Endothelial cell of umbilical vein (primary cell): Measurements from ENCODE around the gene IER5. TPM values are rescaled to one million over a fixed set of nuclear protein-coding genes. Genes with fewer than 3 reads are reported as not detected.
A peak's percentile ranks its signal among the peaks of the same experiment; 100 is the strongest.

Experiments used
- BruUV-seq: library from RNA; stranded (reverse); fragments of 400-500 nt; replicated peaks from 2 replicates; lab custom pipeline; 2021; lab: Mats Ljungman, UMichigan
- CTCF ChIA-PET: fragments of 300-600, 350-600 bp; sonication (Branson Sonifier 250); formaldehyde crosslinking; loops from one replicate; lab custom pipeline; 2021; ENCODE audit warnings: antibody characterized with exemption, inconsistent platforms; lab: Charles Lee
- POLR2A ChIA-PET: fragments of 300-600, 350-600 bp; sonication (Branson Sonifier 250); formaldehyde crosslinking; loops from one replicate; lab custom pipeline; 2021; ENCODE audit warnings: antibody characterized with exemption, inconsistent platforms; lab: Charles Lee
- DNase-seq: peaks from one replicate; pipeline ENCODE4 v3.0.0-alpha.2; 2011; ENCODE audit warnings: low read depth, low spot score
- FAIRE-seq: peaks from 2 replicates; lab custom pipeline; 2011; peaks lifted over from hg19 to GRCh38; lab: Jason Lieb, UNC
- H2AFZ ChIP-seq: 2 replicates; pipeline ENCODE4 v1.6.0; 2012; ENCODE audit warnings: low read depth, low read length, control low read depth, inconsistent platforms
- H3K27ac ChIP-seq: 2 replicates; pipeline ENCODE4 v1.5.1; 2011; ENCODE audit warnings: low read depth, mild to moderate bottlenecking, control low read depth, low read length, moderate library complexity; ENCODE audit not compliant: insufficient read depth
- H3K27me3 ChIP-seq, 2 experiments: 2 replicates each; pipeline versions ENCODE4 v1.6.0 to v1.6.1; 2011; ENCODE audit warnings: low read length in 2 of 2, mixed read lengths in 1 of 2; ENCODE audit not compliant: control insufficient read depth in 2 of 2, insufficient read depth in 2 of 2
- H3K36me3 ChIP-seq, 2 experiments: 2 replicates in 1 of 2; 3 replicates in 1 of 2; pipeline ENCODE4 v1.5.1; 2011; ENCODE audit warnings: low read length in 2 of 2, mild to moderate bottlenecking in 1 of 2, moderate library complexity in 1 of 2; ENCODE audit not compliant: control insufficient read depth in 2 of 2, insufficient read depth in 2 of 2; ENCODE audit errors: extremely low read depth in 1 of 2
- H3K4me1 ChIP-seq: 3 replicates; pipeline ENCODE4 v1.5.1; 2011; ENCODE audit warnings: mild to moderate bottlenecking, low read length; ENCODE audit not compliant: control insufficient read depth, insufficient read depth; ENCODE audit errors: extremely low read depth
- H3K4me2 ChIP-seq: 2 replicates; pipeline ENCODE4 v1.6.1; 2011; ENCODE audit warnings: low read length, control low read depth, mixed read lengths; ENCODE audit not compliant: insufficient read depth
- H3K4me3 ChIP-seq, 3 experiments: fragments of 200-600 bp in 1 of 3; sonication (generic), shearing (Covaris generic) in 1 of 3; replicated peaks in 1 of 3; 2 replicates each; pipeline ENCODE4 v1.5.1; 2011 to 2016; ENCODE audit warnings: control low read depth in 3 of 3, low read length in 3 of 3, mild to moderate bottlenecking in 2 of 3, inconsistent platforms in 1 of 3, low read depth in 1 of 3, moderate library complexity in 1 of 3; ENCODE audit not compliant: insufficient read depth in 1 of 3
- H3K79me2 ChIP-seq: 2 replicates; pipeline ENCODE4 v1.6.0; 2012; ENCODE audit warnings: low read length, inconsistent platforms; ENCODE audit not compliant: control insufficient read depth, insufficient read depth
- H3K9ac ChIP-seq: replicated peaks from 2 replicates; pipeline ENCODE3; 2011; ENCODE audit warnings: low read length, control low read depth; ENCODE audit not compliant: insufficient read depth; ENCODE audit errors: extremely low read depth
- H3K9me1 ChIP-seq: replicated peaks from 3 replicates; pipeline ENCODE4 v1.6.0; 2011; ENCODE audit warnings: mild to moderate bottlenecking, low read length; ENCODE audit not compliant: control insufficient read depth, insufficient read depth; ENCODE audit errors: extremely low read depth
- H3K9me3 ChIP-seq: replicated peaks from 2 replicates; pipeline ENCODE4 v1.5.1; 2012; ENCODE audit warnings: low read length, inconsistent platforms; ENCODE audit not compliant: control insufficient read depth, insufficient read depth
- H4K20me1 ChIP-seq: replicated peaks from 2 replicates; pipeline ENCODE3; 2011; ENCODE audit warnings: mild to moderate bottlenecking, low read length; ENCODE audit not compliant: control insufficient read depth, insufficient read depth; ENCODE audit errors: extremely low read depth
- FOS ChIP-seq: IDR thresholded peaks from 2 replicates; pipeline ENCODE4 v1.6.1; 2011; ENCODE audit warnings: mild to moderate bottlenecking, low read length, moderate library complexity, borderline replicate concordance; ENCODE audit not compliant: insufficient read depth
- JUN ChIP-seq: IDR thresholded peaks from 2 replicates; pipeline ENCODE4 v1.6.1; 2011; ENCODE audit warnings: borderline replicate concordance, low read depth; ENCODE audit not compliant: insufficient read length, insufficient read depth
- MYC ChIP-seq: IDR thresholded peaks from one replicate; pipeline ENCODE4 v1.6.1; 2011; ENCODE audit warnings: mild to moderate bottlenecking, low read depth, low read length
- POLR2AphosphoS5 ChIP-seq: IDR thresholded peaks from 2 replicates; pipeline ENCODE4 v1.6.1; 2012; ENCODE audit warnings: low read depth, mild to moderate bottlenecking, control low read depth, low read length, moderate library complexity; ENCODE audit not compliant: insufficient read depth
- dilution Hi-C: fragments of 300-500 bp; cut with MboI; formaldehyde crosslinking; loops from one replicate; pipeline ENCODE4 v1.15.0; 2019; ENCODE audit warnings: low sequenced_read_pairs; ENCODE audit not compliant: extremely low pct_ligation_motif_present
- intact Hi-C: fragments of 100-400 bp; cut with micrococcal nuclease; formaldehyde crosslinking; loops from one replicate; pipeline ENCODE4 v1.10.0; 2022
- polyA plus RNA-seq, 4 experiments: library from polyadenylated mRNA; depleted of rRNA in 3 of 4; stranded (reverse) in 3 of 4; unstranded in 1 of 4; fragments of >200 nt; gene quantifications; 2 replicates each; pipeline versions ENCODE4 v1.2.1 to v1.2.3, GENCODE V29; 2011 to 2012; ENCODE audit warnings: missing spikeins in 1 of 4
- total RNA-seq: library from RNA; stranded (reverse); gene quantifications from 2 replicates; pipeline ENCODE4 v1.2.3, GENCODE V29; 2021
- TF ChIP-seq, protein P1 (sequence below): IDR thresholded peaks from 2 replicates; pipeline ENCODE4 v1.6.1; 2011; ENCODE audit not compliant: insufficient read depth, insufficient read length
- TF ChIP-seq, protein P2 (sequence below), 2 donors: IDR thresholded peaks; 1 replicate in 1 of 2; 2 replicates in 1 of 2; pipeline ENCODE4 v1.5.1; 2011; ENCODE audit warnings: low read length in 2 of 2, mild to moderate bottlenecking in 2 of 2, moderate library complexity in 2 of 2, control low read depth in 1 of 2, inconsistent platforms in 1 of 2, low read depth in 1 of 2; ENCODE audit not compliant: insufficient read depth in 1 of 2; ENCODE audit errors: extremely low read depth in 1 of 2

Gene IER5
- total and polyA plus RNA-seq, 2 donors (not counting 3 experiments of a cell fraction or from before 2014, with no cell fraction given): 6.6 to 14.4 TPM

GRCh38 chr1:181081395-181081794 is 7.1 kb upstream of the IER5 start:
- no peak overlapping the region for H2AFZ ChIP-seq
- H3K27me3 ChIP-seq: peaks cover 7 to 17% of the 10 kb centered on the region in 2 experiments
- H3K9ac ChIP-seq: no peak overlapping the region
- intact Hi-C loops (loop anchor here (10.0 kb wide), 1 partner anchor 447 kb away; the partner anchor contains the start of gene XPR1), dilution Hi-C loops (no loop called here)
- FAIRE-seq: no peak
- ChIA-PET CTCF (interaction anchor here (1.0 to 3.2 kb wide), 4 partner anchors 24 to 200 kb away, joined by 3 to 35 read pairs (median 4); no protein-coding TSS in a partner anchor), POLR2A (no interaction called here)
- H3K4me3 ChIP-seq: no peak overlapping the region
- H4K20me1 ChIP-seq: no peaks in the 10 kb centered on the region
- no TSS peak for BruUV-seq
- H3K9me3 ChIP-seq: no peaks in the 10 kb centered on the region
- no peak for TF ChIP-seq JUN
- no peak for TF ChIP-seq POLR2AphosphoS5
- no peaks in the 10 kb centered on the region for H3K4me1 ChIP-seq
- no peak overlapping the region for H3K27ac ChIP-seq
- H3K9me1 ChIP-seq: no peaks in the 10 kb centered on the region
- H3K79me2 ChIP-seq: no peaks in the 10 kb centered on the region
- no peaks in the 10 kb centered on the region for H3K36me3 ChIP-seq
- no peak overlapping the region for H3K4me2 ChIP-seq
- no peak for DNase-seq

GRCh38 chr1:181083842-181084605 is 4.5 kb upstream of the IER5 start:
- peaks cover 3% of the 10 kb centered on the region for H3K4me1 ChIP-seq
- no peak overlapping the region for H3K4me2 ChIP-seq
- FAIRE-seq: peak; percentile 52
- H3K79me2 ChIP-seq: peaks cover 5% of the 10 kb centered on the region
- intact Hi-C loops: loop anchor here (1.0 to 10.0 kb wide), 4 partner anchors 46 to 449 kb away; partner anchors contain the start of gene XPR1
- no peak overlapping the region for H3K27ac ChIP-seq
- POLR2A ChIA-PET: interaction anchor here (0.5 to 1.0 kb wide), 4 partner anchors 13 to 59 kb away, joined by 3 read pairs; no protein-coding TSS in a partner anchor
- BruUV-seq: no TSS peak
- DNase-seq: peak; percentile 71
- no peaks in the 10 kb centered on the region for H3K9me1 ChIP-seq
- H3K9ac ChIP-seq: no peak overlapping the region
- dilution Hi-C loops: no loop called here
- no peak overlapping the region for H3K4me3 ChIP-seq
- TF ChIP-seq, protein P1, sequence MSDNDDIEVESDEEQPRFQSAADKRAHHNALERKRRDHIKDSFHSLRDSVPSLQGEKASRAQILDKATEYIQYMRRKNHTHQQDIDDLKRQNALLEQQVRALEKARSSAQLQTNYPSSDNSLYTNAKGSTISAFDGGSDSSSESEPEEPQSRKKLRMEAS: no peak
- no peak for TF ChIP-seq MYC
- TF ChIP-seq FOS: no peak
- TF ChIP-seq, protein P2, sequence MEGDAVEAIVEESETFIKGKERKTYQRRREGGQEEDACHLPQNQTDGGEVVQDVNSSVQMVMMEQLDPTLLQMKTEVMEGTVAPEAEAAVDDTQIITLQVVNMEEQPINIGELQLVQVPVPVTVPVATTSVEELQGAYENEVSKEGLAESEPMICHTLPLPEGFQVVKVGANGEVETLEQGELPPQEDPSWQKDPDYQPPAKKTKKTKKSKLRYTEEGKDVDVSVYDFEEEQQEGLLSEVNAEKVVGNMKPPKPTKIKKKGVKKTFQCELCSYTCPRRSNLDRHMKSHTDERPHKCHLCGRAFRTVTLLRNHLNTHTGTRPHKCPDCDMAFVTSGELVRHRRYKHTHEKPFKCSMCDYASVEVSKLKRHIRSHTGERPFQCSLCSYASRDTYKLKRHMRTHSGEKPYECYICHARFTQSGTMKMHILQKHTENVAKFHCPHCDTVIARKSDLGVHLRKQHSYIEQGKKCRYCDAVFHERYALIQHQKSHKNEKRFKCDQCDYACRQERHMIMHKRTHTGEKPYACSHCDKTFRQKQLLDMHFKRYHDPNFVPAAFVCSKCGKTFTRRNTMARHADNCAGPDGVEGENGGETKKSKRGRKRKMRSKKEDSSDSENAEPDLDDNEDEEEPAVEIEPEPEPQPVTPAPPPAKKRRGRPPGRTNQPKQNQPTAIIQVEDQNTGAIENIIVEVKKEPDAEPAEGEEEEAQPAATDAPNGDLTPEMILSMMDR (IDR thresholded peaks at IDR 0.05; ENCODE audit: extremely low read depth in 1 of 2, insufficient read depth in 1 of 2, low read depth in 1 of 2, low read length in 2 of 2): peak; percentile 29 to 65
- no peak for TF ChIP-seq POLR2AphosphoS5
- H4K20me1 ChIP-seq: no peaks in the 10 kb centered on the region
- no peaks in the 10 kb centered on the region for H3K9me3 ChIP-seq
- H2AFZ ChIP-seq: no peak overlapping the region
- CTCF ChIA-PET: interaction anchor here (0.6 to 10.6 kb wide), 35 partner anchors 9 to 568 kb away, joined by 3 to 319 read pairs (median 4); partner anchors contain the start of gene MR1
- H3K36me3 ChIP-seq: no peaks in the 10 kb centered on the region
- peaks cover 0 to 8% of the 10 kb centered on the region in 2 experiments for H3K27me3 ChIP-seq
